Measurements from ENCODE around the gene ARHGEF4. TPM values are rescaled to one million over a fixed set of nuclear protein-coding genes. Genes with fewer than 3 reads are reported as not detected.

ARHGEF4 gene
- total and polyA plus RNA-seq, 10 of the 15 experiments (the other 5 are each of a cell fraction or from before 2014, with no cell fraction given) = 0.02 to 0.24 (median 0.16) TPM; not detected in 6

DNA sequence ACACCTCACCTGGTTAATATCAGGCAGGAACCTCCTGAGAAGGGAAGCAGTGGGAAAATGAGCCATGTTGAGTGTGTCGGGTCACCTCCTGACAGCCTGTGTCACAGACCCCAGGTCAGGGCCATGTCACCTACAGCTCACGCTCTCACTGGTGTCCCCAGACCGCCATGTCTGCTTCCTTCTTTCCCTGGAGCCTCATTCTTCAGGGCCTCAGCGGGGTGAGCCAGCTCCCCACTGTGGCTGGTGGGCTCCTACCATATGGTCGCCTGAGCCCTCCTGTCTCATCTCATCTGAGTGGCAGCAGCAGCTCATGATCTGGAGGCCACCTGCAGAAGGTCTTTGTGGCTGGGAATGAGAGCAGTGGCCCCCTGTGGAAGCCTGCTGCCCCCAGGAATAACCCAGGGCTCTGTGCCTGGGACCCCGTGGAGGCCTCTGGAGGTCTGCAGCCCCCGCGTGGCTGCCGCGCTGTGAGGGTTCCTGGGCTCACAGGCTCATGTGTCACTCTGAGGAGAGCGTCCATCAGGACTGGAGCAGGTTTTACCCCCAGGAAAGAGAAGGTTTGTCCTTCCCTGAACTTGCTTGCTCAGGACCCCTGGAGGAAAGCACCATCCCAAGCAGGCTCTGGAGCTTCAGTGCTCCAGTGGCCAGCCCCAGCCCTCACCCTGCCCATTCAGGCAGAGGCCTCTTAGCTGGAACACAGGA lies 200.1 kb downstream of the ARHGEF4 start (continued):
- TF ChIP-seq NFIC (IDR thresholded peaks at IDR 0.05; ENCODE audit: low read depth, low read length) (no peak), CBX3 (IDR thresholded peaks at IDR 0.05; ENCODE audit: borderline replicate concordance, low read depth) (no peak), ZZZ3 (IDR thresholded peaks at IDR 0.05; ENCODE audit: control insufficient read depth, insufficient read length, low read depth) (no peak), WRNIP1 (IDR thresholded peaks at IDR 0.05; ENCODE audit: borderline replicate concordance, low read depth, low read length) (no peak), HDGF (IDR thresholded peaks at IDR 0.05) (no peak), SUPT20H (IDR thresholded peaks at IDR 0.05; ENCODE audit: borderline replicate concordance, control insufficient read depth, low read depth, low read length) (no peak), POLR2AphosphoS5 (IDR thresholded peaks at IDR 0.05; ENCODE audit: low read length) (no peak)

DNA sequence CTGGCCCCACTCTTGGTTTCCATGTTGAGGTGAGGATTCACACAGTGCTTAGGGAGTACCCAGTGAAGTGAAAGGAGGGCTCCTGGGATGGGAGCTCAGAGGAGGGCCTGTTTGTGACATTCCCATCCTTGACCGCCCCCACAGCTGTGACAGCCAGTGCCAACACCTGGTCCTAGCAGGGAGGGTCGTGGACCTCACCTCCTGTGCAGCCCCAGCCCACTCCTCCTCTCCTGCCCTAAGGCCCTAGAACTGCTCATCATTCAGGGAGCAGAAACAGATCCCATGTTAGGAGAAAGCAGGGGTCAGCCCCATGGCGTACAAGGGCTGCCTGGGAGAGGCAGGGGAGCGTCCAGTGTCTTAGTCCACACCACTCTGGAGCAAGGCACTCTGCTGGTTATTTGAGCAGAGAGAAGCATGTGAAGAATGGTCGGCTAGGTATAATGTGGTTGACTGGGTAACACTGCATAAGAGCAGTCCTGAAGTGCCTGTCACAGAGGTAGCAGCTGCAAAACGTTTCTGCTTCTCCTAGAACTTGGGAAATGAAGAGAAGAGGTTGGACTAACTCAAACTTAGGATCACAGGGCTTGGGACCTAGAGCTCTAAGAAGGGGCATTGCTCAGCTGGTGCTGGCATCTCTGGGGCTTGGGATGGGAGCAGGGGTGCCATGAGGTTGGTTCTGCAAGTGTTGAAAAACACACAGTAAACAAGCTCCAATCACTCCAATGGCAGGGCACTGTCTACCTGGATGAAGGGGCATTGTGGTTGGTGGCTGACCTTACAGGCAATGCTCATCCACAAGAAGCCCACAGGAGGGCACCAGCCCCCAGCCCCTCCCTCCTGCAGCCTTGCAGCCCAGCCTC lies 200.9 kb downstream of the ARHGEF4 start:
- ATAC-seq = no peak
- H3K9ac ChIP-seq (ENCODE audit: control insufficient read depth, insufficient read depth, low read length) = no peak overlapping the region
- ChIA-PET POLR2A (no interaction called here), RAD21 (ENCODE audit: unreplicated experiment) (no interaction called here), CTCF (no interaction called here), SMC1A (ENCODE audit: uncharacterized antibody, unreplicated experiment) (no interaction called here)
- H3K4me3 ChIP-seq = no peak overlapping the region
- no peak overlapping the region for H2AFZ ChIP-seq (ENCODE audit: control insufficient read depth, low read depth, low read length)
- no peak overlapping the region for H3K27ac ChIP-seq (ENCODE audit: control insufficient read depth, insufficient read depth)
- H3K4me1 ChIP-seq (ENCODE audit: control insufficient read depth, insufficient read depth, low read length) = no peaks in the 10 kb centered on the region
- no peak overlapping the region for H3K4me2 ChIP-seq (ENCODE audit: control insufficient read depth, insufficient read depth)
- intact Hi-C loops (cut with micrococcal nuclease; ENCODE audit: unreplicated experiment) = no loop called here
- in situ Hi-C loops (cut with MboI) = no loop called here
- no peak for FAIRE-seq
- H3K9me3 ChIP-seq (replicated peaks; ENCODE audit: control insufficient read depth, insufficient read depth, low read length) = no peaks in the 10 kb centered on the region
- peaks cover 3% of the 10 kb centered on the region; the same call in 1 of the 2 replicates for H4K20me1 ChIP-seq (ENCODE audit: control insufficient read depth, insufficient read depth)
- DNase-seq (ENCODE audit: low read depth, low spot score) = no peak
- H3K79me2 ChIP-seq (ENCODE audit: control insufficient read depth, insufficient read depth, low read length) = no peaks in the 10 kb centered on the region
- no TSS peak for BruUV-seq (replicated peaks)
- whole genome bisulfite sequencing (ENCODE audit: insufficient coverage, insufficient replicate concordance, low lambda C conversion rate, missing lambda C conversion rate) = 4% methylated on average over 6 of the region's 6 CpGs
- no peaks in the 10 kb centered on the region for H3K36me3 ChIP-seq (ENCODE audit: control insufficient read depth in 2 of 2, insufficient read depth in 2 of 2, low read length in 1 of 2)
- peaks cover 2% of the 10 kb centered on the region in 2 experiments; a peak in 1 of 4 replicates for H3K27me3 ChIP-seq (replicated peaks in 1 of 2; ENCODE audit: control insufficient read depth in 2 of 2, insufficient read depth in 2 of 2, low read length in 1 of 2)
- no peak for TF ChIP-seq CBX5 (IDR thresholded peaks at IDR 0.05; ENCODE audit: low read depth)
- no peak for TF ChIP-seq NR2F1 (conservative IDR thresholded peaks at IDR 0.05)
- TF ChIP-seq, protein P1, sequence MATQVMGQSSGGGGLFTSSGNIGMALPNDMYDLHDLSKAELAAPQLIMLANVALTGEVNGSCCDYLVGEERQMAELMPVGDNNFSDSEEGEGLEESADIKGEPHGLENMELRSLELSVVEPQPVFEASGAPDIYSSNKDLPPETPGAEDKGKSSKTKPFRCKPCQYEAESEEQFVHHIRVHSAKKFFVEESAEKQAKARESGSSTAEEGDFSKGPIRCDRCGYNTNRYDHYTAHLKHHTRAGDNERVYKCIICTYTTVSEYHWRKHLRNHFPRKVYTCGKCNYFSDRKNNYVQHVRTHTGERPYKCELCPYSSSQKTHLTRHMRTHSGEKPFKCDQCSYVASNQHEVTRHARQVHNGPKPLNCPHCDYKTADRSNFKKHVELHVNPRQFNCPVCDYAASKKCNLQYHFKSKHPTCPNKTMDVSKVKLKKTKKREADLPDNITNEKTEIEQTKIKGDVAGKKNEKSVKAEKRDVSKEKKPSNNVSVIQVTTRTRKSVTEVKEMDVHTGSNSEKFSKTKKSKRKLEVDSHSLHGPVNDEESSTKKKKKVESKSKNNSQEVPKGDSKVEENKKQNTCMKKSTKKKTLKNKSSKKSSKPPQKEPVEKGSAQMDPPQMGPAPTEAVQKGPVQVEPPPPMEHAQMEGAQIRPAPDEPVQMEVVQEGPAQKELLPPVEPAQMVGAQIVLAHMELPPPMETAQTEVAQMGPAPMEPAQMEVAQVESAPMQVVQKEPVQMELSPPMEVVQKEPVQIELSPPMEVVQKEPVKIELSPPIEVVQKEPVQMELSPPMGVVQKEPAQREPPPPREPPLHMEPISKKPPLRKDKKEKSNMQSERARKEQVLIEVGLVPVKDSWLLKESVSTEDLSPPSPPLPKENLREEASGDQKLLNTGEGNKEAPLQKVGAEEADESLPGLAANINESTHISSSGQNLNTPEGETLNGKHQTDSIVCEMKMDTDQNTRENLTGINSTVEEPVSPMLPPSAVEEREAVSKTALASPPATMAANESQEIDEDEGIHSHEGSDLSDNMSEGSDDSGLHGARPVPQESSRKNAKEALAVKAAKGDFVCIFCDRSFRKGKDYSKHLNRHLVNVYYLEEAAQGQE (IDR thresholded peaks at IDR 0.05; ENCODE audit: low read depth, low read length) = no peak
- no peak for TF ChIP-seq MEF2B (IDR thresholded peaks at IDR 0.05; ENCODE audit: partially characterized antibody, poor library complexity, severe bottlenecking)
- no peak for TF ChIP-seq TAF1 (IDR thresholded peaks at IDR 0.05; ENCODE audit: borderline replicate concordance, low read depth, low read length)
- TF ChIP-seq SIX5 (IDR thresholded peaks at IDR 0.05; ENCODE audit: low read depth, low read length, severe bottlenecking) = no peak
- TF ChIP-seq SMARCA5 (IDR thresholded peaks at IDR 0.05) = no peak
- TF ChIP-seq, protein P2, sequence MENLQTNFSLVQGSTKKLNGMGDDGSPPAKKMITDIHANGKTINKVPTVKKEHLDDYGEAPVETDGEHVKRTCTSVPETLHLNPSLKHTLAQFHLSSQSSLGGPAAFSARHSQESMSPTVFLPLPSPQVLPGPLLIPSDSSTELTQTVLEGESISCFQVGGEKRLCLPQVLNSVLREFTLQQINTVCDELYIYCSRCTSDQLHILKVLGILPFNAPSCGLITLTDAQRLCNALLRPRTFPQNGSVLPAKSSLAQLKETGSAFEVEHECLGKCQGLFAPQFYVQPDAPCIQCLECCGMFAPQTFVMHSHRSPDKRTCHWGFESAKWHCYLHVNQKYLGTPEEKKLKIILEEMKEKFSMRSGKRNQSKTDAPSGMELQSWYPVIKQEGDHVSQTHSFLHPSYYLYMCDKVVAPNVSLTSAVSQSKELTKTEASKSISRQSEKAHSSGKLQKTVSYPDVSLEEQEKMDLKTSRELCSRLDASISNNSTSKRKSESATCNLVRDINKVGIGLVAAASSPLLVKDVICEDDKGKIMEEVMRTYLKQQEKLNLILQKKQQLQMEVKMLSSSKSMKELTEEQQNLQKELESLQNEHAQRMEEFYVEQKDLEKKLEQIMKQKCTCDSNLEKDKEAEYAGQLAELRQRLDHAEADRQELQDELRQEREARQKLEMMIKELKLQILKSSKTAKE (IDR thresholded peaks at IDR 0.05; ENCODE audit: low read depth, poor library complexity, severe bottlenecking) = no peak
- no peak for TF ChIP-seq POLR2AphosphoS5 (IDR thresholded peaks at IDR 0.05; ENCODE audit: low read length)
- no peak for TF ChIP-seq WRNIP1 (IDR thresholded peaks at IDR 0.05; ENCODE audit: borderline replicate concordance, low read depth, low read length)
- no peak for TF ChIP-seq POU2F2 (IDR thresholded peaks at IDR 0.05; ENCODE audit: borderline replicate concordance, low read depth, low read length)
